ENCODE results near the gene INPP5D.

DNA sequence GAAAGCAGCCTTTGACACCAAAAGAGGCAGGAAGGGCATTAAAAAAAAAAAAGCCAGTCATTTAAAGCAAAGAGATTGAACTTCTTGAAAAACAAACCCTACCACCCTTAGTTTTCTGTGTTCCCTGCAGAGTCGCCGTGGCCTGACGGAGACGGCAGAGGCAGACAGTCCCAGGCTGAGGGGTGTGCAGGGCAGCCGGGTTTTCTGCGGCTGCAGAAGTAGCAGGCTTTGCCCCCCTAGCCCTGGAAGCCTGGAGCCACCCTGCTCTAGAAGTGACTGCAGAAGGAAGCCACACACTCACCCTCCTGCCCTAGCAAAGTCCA, 2.8 kb downstream of the INPP5D start:
- TF ChIP-seq SIN3A (IDR thresholded peaks at IDR 0.05; ENCODE audit: borderline replicate concordance, low read depth, low read length) (no peak), POLR2AphosphoS5 (IDR thresholded peaks at IDR 0.05; ENCODE audit: low read depth, low read length) (no peak), CTCF (IDR thresholded peaks at IDR 0.05) (no peak), TEAD4 (IDR thresholded peaks at IDR 0.05; ENCODE audit: borderline replicate concordance, insufficient read depth) (no peak), EP300 (IDR thresholded peaks at IDR 0.05; ENCODE audit: borderline replicate concordance in 1 of 2, low read depth in 1 of 2, low read length in 1 of 2) (no peak), CHD2 (IDR thresholded peaks at IDR 0.05; ENCODE audit: low read length, partially characterized antibody) (no peak), RAD21 (IDR thresholded peaks at IDR 0.05; ENCODE audit: low read length) (no peak), YY1 (IDR thresholded peaks at IDR 0.05; ENCODE audit: low read depth) (no peak), NFIC (IDR thresholded peaks at IDR 0.05; ENCODE audit: borderline replicate concordance) (no peak), MXI1 (IDR thresholded peaks at IDR 0.05; ENCODE audit: low read depth, low read length) (no peak), EZH2phosphoT487 (IDR thresholded peaks at IDR 0.05; ENCODE audit: borderline replicate concordance, low read depth) (no peak), SMC3 (IDR thresholded peaks at IDR 0.05; ENCODE audit: low read depth, low read length) (no peak), RCOR1 (IDR thresholded peaks at IDR 0.05; ENCODE audit: low read length) (no peak)
